A673 (cell line): Measurements from ENCODE around the gene TOM1L2. TPM values are rescaled to one million over a fixed set of nuclear protein-coding genes. Genes with fewer than 3 reads are reported as not detected.

Experiments
- BruUV-seq: library from RNA; stranded (reverse); fragments of 400-500 nt; replicated peaks from 2 replicates; lab custom pipeline; 2021; lab: Mats Ljungman, UMichigan
- CTCF ChIA-PET: fragments of 300-600 bp; sonication (Branson Sonifier 250); formaldehyde crosslinking; loops from one replicate; lab custom pipeline; 2022; ENCODE audit warnings: antibody characterized with exemption; lab: Charles Lee
- POLR2A ChIA-PET: fragments of 300-600 bp; sonication (Branson Sonifier 250); formaldehyde crosslinking; loops from one replicate; lab custom pipeline; 2022; ENCODE audit warnings: antibody characterized with exemption; ENCODE audit not compliant: low non-redundant PET; lab: Charles Lee
- DNase-seq: peaks from one replicate; pipeline ENCODE4 v3.0.0-alpha.2; 2015; ENCODE audit warnings: low spot score
- H3K27ac ChIP-seq: fragments of 200-600 bp; sonication (generic); 2 replicates; pipeline ENCODE4 v1.5.1; 2016; ENCODE audit warnings: mixed run types, low read depth, mild to moderate bottlenecking, mixed read lengths, antibody characterized with exemption, low read length; ENCODE audit not compliant: poor library complexity, severe bottlenecking
- H3K27me3 ChIP-seq: fragments of 200-600 bp; sonication (generic); replicated peaks from 2 replicates; pipeline ENCODE4 v1.6.1; 2017; ENCODE audit warnings: mixed run types, low read depth, mild to moderate bottlenecking, mixed read lengths, antibody characterized with exemption, low read length; ENCODE audit not compliant: insufficient read depth, poor library complexity
- H3K36me3 ChIP-seq: fragments of 200-600 bp; sonication (generic); 2 replicates; pipeline ENCODE4 v1.6.1; 2016; ENCODE audit warnings: mixed run types, mild to moderate bottlenecking, mixed read lengths, antibody characterized with exemption, low read length; ENCODE audit not compliant: insufficient read depth, poor library complexity, severe bottlenecking
- H3K4me1 ChIP-seq: fragments of 200-600 bp; sonication (generic); 2 replicates; pipeline ENCODE4 v1.6.1; 2017; ENCODE audit warnings: mixed run types, mild to moderate bottlenecking, mixed read lengths, antibody characterized with exemption, low read length; ENCODE audit not compliant: insufficient read depth, poor library complexity, severe bottlenecking
- H3K4me3 ChIP-seq: fragments of 200-600 bp; sonication (generic); 2 replicates; pipeline ENCODE4 v1.5.1; 2016; ENCODE audit warnings: low read depth, mixed run types, mild to moderate bottlenecking, mixed read lengths, low read length; ENCODE audit not compliant: poor library complexity, severe bottlenecking
- H3K9me3 ChIP-seq: fragments of 200-600 bp; sonication (generic); 2 replicates; pipeline ENCODE4 v1.6.1; 2016; ENCODE audit warnings: mixed run types, low read depth, mild to moderate bottlenecking, mixed read lengths, antibody characterized with exemption, low read length; ENCODE audit not compliant: poor library complexity, severe bottlenecking
- CTCF ChIP-seq: fragments of 300-800, 200-600 bp; sonication (generic); conservative IDR thresholded peaks from 2 replicates; pipeline ENCODE4 v1.5.1; 2017; ENCODE audit warnings: low read depth, mild to moderate bottlenecking, antibody characterized with exemption, low read length, moderate library complexity, mixed read lengths
- EZH2 ChIP-seq: fragments of 200-600 bp; sonication (generic); IDR thresholded peaks from 2 replicates; pipeline ENCODE4 v1.6.1; 2017; ENCODE audit warnings: borderline replicate concordance, low read depth, mild to moderate bottlenecking, mixed read lengths, antibody characterized with exemption, low read length; ENCODE audit not compliant: poor library complexity, severe bottlenecking
- intact Hi-C: fragments of 100-400 bp; cut with micrococcal nuclease; formaldehyde crosslinking; loops from one replicate; pipeline ENCODE4 v1.10.0; 2022; ENCODE audit not compliant: unreplicated experiment
- total RNA-seq: library from RNA; stranded (reverse); gene quantifications from 2 replicates; pipeline ENCODE4 v1.2.3, GENCODE V29; 2021

TOM1L2 gene
- total RNA-seq, 1 experiment from 2014 or later: 10.0 TPM

GRCh38 chr17:17934214-17934613, 38.0 kb downstream of the TOM1L2 start:
- no peaks in the 10 kb centered on the region for H3K27me3 ChIP-seq
- no peak for TF ChIP-seq CTCF
- TF ChIP-seq EZH2: no peak
- no peak for DNase-seq
- H3K36me3 ChIP-seq: no peaks in the 10 kb centered on the region
- no peaks in the 10 kb centered on the region for H3K9me3 ChIP-seq
- ChIA-PET POLR2A (no interaction called here), CTCF (no interaction called here)
- no peak overlapping the region for H3K27ac ChIP-seq
- BruUV-seq: no TSS peak
- peaks cover 21% of the 10 kb centered on the region for H3K4me1 ChIP-seq
- intact Hi-C loops: no loop called here
- H3K4me3 ChIP-seq: no peak overlapping the region

GRCh38 chr17:17933775-17934174, 38.4 kb downstream of the TOM1L2 start:
- Histone ChIP-seq H3K27me3 (no peaks in the 10 kb centered on the region), H3K9me3 (no peaks in the 10 kb centered on the region), H3K36me3 (no peaks in the 10 kb centered on the region), H3K4me3 (no peak overlapping the region), H3K27ac (no peak overlapping the region), H3K4me1 (peaks cover 24% of the 10 kb centered on the region)
- TF ChIP-seq EZH2 (no peak), CTCF (no peak)
- ChIA-PET CTCF (no interaction called here), POLR2A (no interaction called here)
- intact Hi-C loops: no loop called here
- no TSS peak for BruUV-seq
- DNase-seq: no peak

DNA sequence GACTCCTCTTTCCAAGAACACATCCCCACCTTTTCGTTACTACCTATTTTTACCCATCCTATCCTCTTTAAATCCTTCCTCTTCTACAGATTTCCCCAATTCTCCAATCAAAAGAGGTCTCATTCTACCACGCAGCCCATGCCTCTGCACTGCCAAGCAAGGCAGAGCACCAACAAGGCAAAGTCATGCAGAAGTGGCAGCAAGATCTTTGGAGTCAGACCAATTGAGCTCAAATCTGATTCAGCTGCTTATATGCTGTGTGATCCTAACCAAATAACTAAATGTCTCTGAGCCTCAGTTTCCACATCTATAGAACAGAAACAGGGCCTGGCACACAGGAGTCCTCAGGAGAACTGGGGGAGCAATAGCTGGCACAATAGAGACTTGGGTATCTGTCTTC, 41.0 kb downstream of the TOM1L2 start:
- Histone ChIP-seq H3K27ac (no peak overlapping the region), H3K4me1 (peaks cover 21% of the 10 kb centered on the region), H3K4me3 (no peak overlapping the region), H3K36me3 (no peaks in the 10 kb centered on the region), H3K9me3 (no peaks in the 10 kb centered on the region), H3K27me3 (no peaks in the 10 kb centered on the region)
- ChIA-PET POLR2A (no interaction called here), CTCF (interaction anchor here (1.1 kb wide), 1 partner anchor 12 kb away, joined by 6 read pairs; no protein-coding TSS in a partner anchor)
- DNase-seq: no peak
- no TSS peak for BruUV-seq
- intact Hi-C loops: no loop called here
- TF ChIP-seq EZH2: no peak
- TF ChIP-seq CTCF: no peak
